ENCODE data around the gene TMTC4. TPM values are rescaled to one million over a fixed set of nuclear protein-coding genes. Genes with fewer than 3 reads are reported as not detected.

The TMTC4 gene
- total RNA-seq, 2 experiments from 2014 or later: 18.5 to 24.6 TPM

GRCh38 chr13:100561599-100562204, 112.9 kb downstream of the TMTC4 start:
- DNase-seq: no peak
- Mint-ChIP-seq H3K27ac (no peak overlapping the region), H3K9me3 (no peaks in the 10 kb centered on the region), H3K4me1 (no peaks in the 10 kb centered on the region), H3K36me3 (ENCODE audit: low read depth) (no peaks in the 10 kb centered on the region), H3K27me3 (no peaks in the 10 kb centered on the region), H3K4me3 (no peak overlapping the region)
- ChIA-PET POLR2A (no interaction called here), CTCF (interaction anchor here (2.2 to 3.1 kb wide), 2 partner anchors 11 kb away, joined by 9 to 13 read pairs; no protein-coding TSS in a partner anchor)

GRCh38 chr13:100561158-100561499, 113.5 kb downstream of the TMTC4 start:
- ChIA-PET POLR2A (no interaction called here), CTCF (interaction anchor here (2.2 kb wide), 1 partner anchor 12 kb away, joined by 9 read pairs; no protein-coding TSS in a partner anchor)
- Mint-ChIP-seq H3K4me1 (no peaks in the 10 kb centered on the region), H3K9me3 (no peaks in the 10 kb centered on the region), H3K4me3 (no peak overlapping the region), H3K27ac (no peak overlapping the region), H3K36me3 (ENCODE audit: low read depth) (no peaks in the 10 kb centered on the region), H3K27me3 (no peaks in the 10 kb centered on the region)
- no peak for DNase-seq

GRCh38 chr13:100560498-100561157, 114.0 kb downstream of the TMTC4 start:
- Mint-ChIP-seq H3K27ac (no peak overlapping the region), H3K4me1 (no peaks in the 10 kb centered on the region), H3K36me3 (ENCODE audit: low read depth) (no peaks in the 10 kb centered on the region), H3K9me3 (no peaks in the 10 kb centered on the region), H3K27me3 (no peaks in the 10 kb centered on the region), H3K4me3 (no peak overlapping the region)
- CTCF ChIA-PET: interaction anchor here (2.2 kb wide), 1 partner anchor 12 kb away, joined by 9 read pairs; no protein-coding TSS in a partner anchor
- POLR2A ChIA-PET: no interaction called here
- DNase-seq: no peak

- H3K9me3 Mint-ChIP-seq: no peaks in the 10 kb centered on the region
- H3K36me3 Mint-ChIP-seq (ENCODE audit: low read depth): no peaks in the 10 kb centered on the region
- ChIA-PET POLR2A (no interaction called here), CTCF (interaction anchor here (2.2 kb wide), 1 partner anchor 13 kb away, joined by 9 read pairs; no protein-coding TSS in a partner anchor)
- H3K27ac Mint-ChIP-seq: no peak overlapping the region
- H3K4me1 Mint-ChIP-seq: no peaks in the 10 kb centered on the region
- DNase-seq: no peak
- H3K4me3 Mint-ChIP-seq: no peak overlapping the region
- H3K27me3 Mint-ChIP-seq: no peaks in the 10 kb centered on the region
Observed at GRCh38 chr13:100559886-100560285, 114.7 kb downstream of the TMTC4 start.

Other genes starting within 250 kb of the TMTC4 start
- 10 to 100 TPM in 1 of 2 experiments, 1 to 10 TPM in 1; 9.5 to 11.4 TPM for gene GGACT, start 86.0 kb downstream of the TMTC4 start, total RNA-seq

Data from activated CD4-positive, alpha-beta memory T cell treated with anti-CD3 and anti-CD28 coated beads, Interleukin-2, amount 10 ng/mL, durations not matched to agents 7 days and 5 days (primary cell).